ENCODE results near the gene AGBL1. TPM values are rescaled to one million over a fixed set of nuclear protein-coding genes. Genes with fewer than 3 reads are reported as not detected.
A peak's percentile ranks its signal among the peaks of the same experiment; 100 is the strongest.

The AGBL1 gene
- polyA plus RNA-seq, 1 donor: 25.5 TPM

DNA sequence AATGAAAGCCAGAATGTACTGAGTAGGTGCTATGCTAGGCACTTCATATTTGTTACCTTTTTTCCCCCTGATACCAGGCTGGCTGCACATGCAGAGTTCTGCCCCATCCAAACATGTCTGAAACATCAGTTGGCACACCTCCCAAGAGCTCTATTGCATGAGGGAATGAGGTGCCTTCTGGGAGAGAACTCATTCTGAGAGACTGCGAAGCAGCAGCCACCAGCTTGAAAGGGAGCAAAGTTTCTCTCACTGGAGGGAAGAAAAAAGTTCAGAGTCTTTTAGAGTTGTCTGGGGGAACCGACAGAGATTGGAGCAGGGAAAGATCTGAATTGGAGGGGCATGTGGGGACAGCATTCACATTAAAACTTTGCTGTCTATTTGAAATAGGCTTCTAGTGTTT, 84.1 kb downstream of the AGBL1 start:
- DNase-seq (ENCODE audit: low read depth): no peak

GRCh38 chr15:86164232-86164898, 84.7 kb downstream of the AGBL1 start:
- DNase-seq (ENCODE audit: low read depth): no peak

- no peak for DNase-seq (ENCODE audit: low read depth)
These were observed 85.9 kb downstream of the AGBL1 start for GRCh38 chr15:86165265-86166211.

GRCh38 chr15:86167841-86168240, 88.2 kb downstream of the AGBL1 start:
- no peak for DNase-seq (ENCODE audit: low read depth)

- DNase-seq (ENCODE audit: low read depth): no peak
These were observed 99.2 kb downstream of the AGBL1 start for GRCh38 chr15:86178845-86179244.

DNA sequence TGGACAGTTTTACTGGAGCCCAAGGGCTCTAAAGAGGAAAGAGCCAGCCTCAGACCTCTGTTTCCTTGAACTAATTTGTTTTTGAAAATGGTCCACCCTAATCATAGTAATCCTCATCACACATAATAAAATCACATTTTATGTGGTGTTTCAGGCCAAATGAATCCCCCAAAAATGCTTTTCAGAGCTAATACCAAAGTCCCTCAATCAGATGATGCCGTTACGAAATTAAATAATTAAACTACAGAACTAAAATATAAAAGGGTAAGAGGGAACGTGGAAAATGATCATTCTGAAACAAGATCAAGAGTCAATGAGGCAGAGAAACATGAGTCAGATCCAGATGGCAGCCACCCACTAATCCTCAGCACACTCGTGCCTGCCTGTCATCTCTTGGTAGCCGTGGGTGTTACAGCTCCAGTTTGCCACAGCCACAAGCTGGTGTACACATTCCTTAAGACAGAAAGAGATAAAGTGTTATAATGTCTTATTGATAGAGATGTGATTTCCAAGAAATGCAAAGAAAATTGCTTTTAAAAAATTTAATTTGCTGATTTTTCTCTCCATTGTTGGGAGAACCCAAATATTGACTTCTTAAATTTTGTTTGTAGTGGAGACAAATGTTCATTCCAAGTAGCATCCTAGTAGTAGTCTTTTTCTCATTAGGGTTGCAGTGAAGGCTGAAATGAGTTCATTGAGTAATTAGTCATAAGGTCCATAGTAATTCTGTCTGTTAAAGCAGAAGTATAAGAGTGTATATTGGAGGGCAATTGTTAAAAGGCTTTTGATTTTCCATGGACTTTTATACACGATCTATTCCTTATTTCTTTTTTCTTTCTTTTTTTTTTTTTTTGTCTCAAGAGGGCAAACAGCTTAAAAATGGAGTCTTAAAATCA, 104.2 kb downstream of the AGBL1 start:
- DNase-seq (ENCODE audit: low read depth): no peak

GRCh38 chr15:86193716-86194380, 114.2 kb downstream of the AGBL1 start:
- no peak for DNase-seq (ENCODE audit: low read depth)

GRCh38 chr15:86197770-86198169, 118.1 kb downstream of the AGBL1 start:
- DNase-seq (ENCODE audit: low read depth): no peak

DNA sequence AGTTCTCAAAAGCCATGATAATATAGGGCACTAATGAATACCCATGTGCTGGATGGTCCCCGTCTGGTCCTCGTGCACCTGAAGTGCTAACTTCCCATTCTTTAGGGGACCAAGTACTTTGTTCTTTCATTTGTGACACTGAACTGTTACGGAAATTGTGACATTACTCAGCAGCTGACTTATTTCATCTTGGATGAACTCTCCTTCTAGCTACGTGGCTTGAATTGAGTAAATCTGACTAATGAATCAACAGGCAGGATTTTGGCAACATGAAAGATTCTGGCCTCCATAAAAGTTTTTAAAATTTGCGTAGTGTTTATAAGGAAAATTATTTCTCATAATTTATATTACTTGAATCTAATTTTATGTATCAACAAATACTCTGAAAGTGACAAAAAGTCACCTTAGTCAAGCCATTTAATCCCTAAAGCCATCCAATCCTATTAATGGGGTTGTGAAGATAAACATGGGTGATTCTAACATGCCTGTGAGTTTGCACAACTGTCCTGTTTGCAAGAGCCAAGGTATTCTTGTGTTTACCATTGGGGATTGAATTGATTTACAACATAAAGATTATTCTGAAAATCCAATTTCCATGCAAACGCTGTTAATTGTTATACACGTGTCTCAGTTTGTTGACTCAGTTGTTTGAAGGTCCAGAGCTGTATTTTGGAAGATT, 119.9 kb downstream of the AGBL1 start:
- DNase-seq (ENCODE audit: low read depth): no peak

GRCh38 chr15:86201313-86202008, 121.8 kb downstream of the AGBL1 start:
- no peak for DNase-seq (ENCODE audit: low read depth)

- no peak for DNase-seq (ENCODE audit: low read depth)
These were observed 123.8 kb downstream of the AGBL1 start for GRCh38 chr15:86203462-86203861.

GRCh38 chr15:86205096-86205495, 125.4 kb downstream of the AGBL1 start:
- no peak for DNase-seq (ENCODE audit: low read depth)

DNA sequence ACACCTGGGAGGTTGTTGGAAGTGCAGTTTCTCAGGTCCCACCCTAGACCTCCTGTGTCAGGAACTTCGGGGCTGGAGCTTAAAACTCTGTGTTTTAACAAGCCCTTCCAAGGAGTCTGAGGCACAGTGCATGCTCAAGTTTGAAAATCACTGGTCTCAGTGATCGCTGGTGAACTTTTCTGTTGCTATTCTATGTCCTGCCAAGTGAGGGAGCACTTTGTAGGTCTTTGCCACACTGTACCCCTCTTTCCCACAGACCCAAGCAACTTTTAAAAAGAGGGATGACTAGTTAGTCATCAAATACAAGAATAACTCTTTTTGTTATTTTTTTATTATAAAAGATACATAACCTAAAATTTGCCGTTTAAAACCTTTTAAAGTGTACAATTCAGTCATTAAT, 133.7 kb downstream of the AGBL1 start:
- DNase-seq (ENCODE audit: low read depth): no peak

GRCh38 chr15:86213888-86214287, 134.2 kb downstream of the AGBL1 start:
- DNase-seq (ENCODE audit: low read depth): no peak

DNA sequence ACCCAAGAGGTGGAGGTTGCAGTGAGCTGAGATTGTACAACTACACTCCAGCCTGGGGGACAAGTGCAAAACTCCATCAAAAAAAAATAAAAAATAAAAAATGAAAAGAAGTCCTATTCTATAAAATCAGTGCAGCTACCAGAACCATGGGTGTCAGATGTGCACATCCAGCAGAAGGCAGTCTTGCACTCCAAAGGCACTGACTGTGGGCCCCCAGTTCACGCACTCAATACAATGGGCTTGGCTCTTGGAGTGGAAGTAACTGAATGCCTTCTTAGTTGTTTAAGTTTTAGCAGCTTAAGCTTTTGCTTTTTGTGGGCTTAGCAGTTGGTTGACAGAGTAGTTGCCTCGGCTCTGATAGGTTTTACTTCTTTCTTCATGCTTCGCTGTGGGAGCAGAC, 141.4 kb downstream of the AGBL1 start:
- no peak for DNase-seq (ENCODE audit: low read depth)

DNA sequence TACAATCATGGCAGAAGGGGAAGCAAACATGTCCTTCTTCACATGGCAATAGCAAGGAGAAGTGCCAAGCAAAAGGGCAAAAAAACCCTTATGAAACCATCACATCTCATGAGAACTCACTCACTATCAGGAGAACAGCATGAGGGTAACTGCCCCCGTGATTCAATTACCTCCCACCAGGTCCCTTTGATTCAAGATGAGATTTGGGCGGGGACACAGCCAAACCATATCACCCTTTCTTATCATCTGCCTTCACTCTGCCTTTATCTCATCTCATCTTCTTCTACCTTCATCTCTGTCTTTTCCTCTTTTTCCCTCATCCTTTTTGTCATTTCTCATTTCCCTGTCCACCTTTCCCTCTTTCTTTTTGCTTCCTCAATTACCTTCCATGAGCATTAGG, 149.6 kb downstream of the AGBL1 start:
- DNase-seq (ENCODE audit: low read depth): no peak

DNA sequence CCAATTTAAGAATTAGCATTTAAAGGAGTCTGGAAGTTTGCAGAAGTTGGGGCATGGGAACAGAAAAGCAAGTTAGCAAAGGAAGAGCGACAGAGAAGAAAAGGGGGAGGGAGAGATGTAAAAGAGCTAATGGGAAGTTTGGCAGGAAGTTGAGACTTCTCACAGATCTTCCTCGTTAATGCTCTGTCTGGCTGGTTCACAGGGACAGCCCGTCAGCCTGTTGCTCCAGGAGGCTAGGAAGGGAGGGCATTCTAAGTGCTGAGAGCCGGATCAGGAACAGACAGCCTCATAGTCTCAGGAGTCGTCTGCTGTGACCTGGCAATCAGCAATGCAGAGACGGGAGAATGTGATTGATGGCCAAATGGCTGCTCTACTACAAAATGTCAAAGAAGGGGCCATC, 150.3 kb downstream of the AGBL1 start:
- no peak for DNase-seq (ENCODE audit: low read depth)

DNA sequence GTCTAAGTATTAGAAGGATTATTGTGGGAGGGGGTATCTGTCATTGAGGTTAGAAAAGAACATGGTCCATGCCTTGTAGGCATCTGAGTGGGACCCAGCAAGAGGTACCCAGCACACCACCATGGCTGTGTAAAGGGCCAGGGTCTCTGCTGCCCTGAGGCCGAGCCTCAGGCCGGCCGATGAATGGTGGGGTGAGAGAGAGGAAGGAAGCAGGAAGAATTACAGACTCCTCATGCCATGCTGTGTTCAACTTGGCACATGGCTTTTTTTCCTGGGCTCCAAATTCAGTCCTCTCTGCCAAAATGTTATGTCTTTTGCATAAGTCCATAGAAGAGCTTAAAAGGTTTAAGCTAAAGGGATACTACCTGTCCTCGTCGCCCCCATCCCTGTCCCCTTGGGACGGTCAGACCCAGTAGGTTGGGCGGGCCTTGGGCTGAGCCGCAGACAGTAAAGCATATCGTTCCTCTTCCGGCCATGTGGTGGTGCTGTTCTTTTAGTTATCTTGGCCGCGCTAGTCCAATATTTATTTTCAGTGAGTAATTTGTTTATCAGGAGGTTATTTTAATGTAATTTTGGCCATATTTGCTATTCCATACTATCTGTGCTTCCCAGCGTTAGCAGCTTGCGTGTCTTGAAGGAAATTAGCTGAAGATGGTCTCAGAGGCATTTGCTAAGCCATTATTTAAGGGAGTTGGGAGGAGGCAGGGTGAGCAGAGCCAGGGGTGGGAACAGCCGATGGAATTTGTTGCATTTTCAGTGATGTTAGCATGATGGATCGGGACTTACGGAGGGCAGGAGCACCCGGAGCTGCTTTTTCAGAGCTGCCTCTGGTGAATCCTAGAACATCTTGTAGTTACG, 152.4 kb downstream of the AGBL1 start:
- peak; percentile 26 for DNase-seq (ENCODE audit: low read depth)

- DNase-seq (ENCODE audit: low read depth): no peak
These were observed 156.0 kb downstream of the AGBL1 start for GRCh38 chr15:86235667-86236066.

Data from forelimb muscle (tissue), 1 donor.